HG03575 (cell line): ENCODE data around the gene HDAC7.

Source experiments
- ATAC-seq: cut with Tn5 transposase; IDR thresholded peaks from one replicate; pipeline ENCODE4 v1.9.1; 2021; ENCODE audit not compliant: unreplicated experiment, insufficient number of reproducible peaks, low FRiP score; ENCODE audit errors: extremely low read depth

The HDAC7 gene

GRCh38 chr12:47801170-47801903 is 18.4 kb downstream of the HDAC7 start:
- no peak for ATAC-seq

GRCh38 chr12:47800582-47800981 is 19.1 kb downstream of the HDAC7 start:
- no peak for ATAC-seq

- no peak for ATAC-seq
These were observed 20.2 kb downstream of the HDAC7 start for GRCh38 chr12:47799357-47799955.

- no peak for ATAC-seq
These were observed 21.2 kb downstream of the HDAC7 start for GRCh38 chr12:47798382-47798948.

- no peak for ATAC-seq
These were observed 22.3 kb downstream of the HDAC7 start for GRCh38 chr12:47797441-47797840.

- ATAC-seq = no peak
These were observed 23.8 kb downstream of the HDAC7 start for GRCh38 chr12:47795814-47796411.

GRCh38 chr12:47795121-47795813 is 24.4 kb downstream of the HDAC7 start:
- ATAC-seq = no peak

GRCh38 chr12:47794679-47795078 is 25.0 kb downstream of the HDAC7 start:
- ATAC-seq = no peak

GRCh38 chr12:47793015-47793681 is 26.6 kb downstream of the HDAC7 start:
- no peak for ATAC-seq

GRCh38 chr12:47791874-47792273 is 27.8 kb downstream of the HDAC7 start:
- ATAC-seq = no peak

- ATAC-seq = no peak
These were observed 28.4 kb downstream of the HDAC7 start for GRCh38 chr12:47791351-47791746.

GRCh38 chr12:47790676-47791350 is 28.9 kb downstream of the HDAC7 start:
- ATAC-seq = no peak

GRCh38 chr12:47789712-47790489 is 29.8 kb downstream of the HDAC7 start:
- ATAC-seq = no peak

GRCh38 chr12:47789141-47789540 is 30.6 kb downstream of the HDAC7 start:
- no peak for ATAC-seq

GRCh38 chr12:47787596-47788319 is 31.9 kb downstream of the HDAC7 start:
- ATAC-seq = no peak

GRCh38 chr12:47786662-47787280 is 32.9 kb downstream of the HDAC7 start:
- no peak for ATAC-seq
